ENCODE data around the gene ZC2HC1C. TPM values are rescaled to one million over a fixed set of nuclear protein-coding genes. Genes with fewer than 3 reads are reported as not detected.
A peak's percentile ranks its signal among the peaks of the same experiment; 100 is the strongest.
"Not testable (repeated sequence)": the region's sequence is repeated elsewhere in the genome, so short reads cannot be mapped to it uniquely, and the experiment has no call there.

The ZC2HC1C gene
- total RNA-seq, 2 experiments from 2014 or later = 2.8 to 2.9 TPM

GRCh38 chr14:75063491-75064204, 5.8 kb upstream of the ZC2HC1C start, which contains the start of gene ACYP1:
ACYP1 (minus strand) TSS chr14:75064024; CDS start chr14:75063553, 471 bp downstream.
- H3K27me3 Mint-ChIP-seq = no peaks in the 10 kb centered on the region
- ATAC-seq (peak; percentile 99), DNase-seq (peak; percentile 95)
- H3K27ac Mint-ChIP-seq = peak within 1 kb of the TSS; percentile 98
- CTCF ChIA-PET = interaction anchor here (0.8 to 5.0 kb wide), 13 partner anchors 12 to 239 kb away, joined by 3 to 20 read pairs (median 4); partner anchors contain the start of genes EIF2B2 and MLH3
- H3K4me3 Mint-ChIP-seq = peak within 1 kb of the TSS; percentile 100
- peaks cover 46% of the 10 kb centered on the region for H3K4me1 Mint-ChIP-seq
- peaks cover 22% of the 10 kb centered on the region for H3K36me3 Mint-ChIP-seq
- no peaks in the 10 kb centered on the region for H3K9me3 Mint-ChIP-seq (ENCODE audit: low read depth)

GRCh38 chr14:75064205-75064567, 5.3 kb upstream of the ZC2HC1C start:
- Mint-ChIP-seq H3K36me3 (peaks cover 20% of the 10 kb centered on the region), H3K27ac (peak overlapping the region; percentile 98), H3K4me1 (peaks cover 46% of the 10 kb centered on the region), H3K9me3 (ENCODE audit: low read depth) (no peaks in the 10 kb centered on the region), H3K4me3 (peak overlapping the region; percentile 100), H3K27me3 (no peaks in the 10 kb centered on the region)
- no peak for DNase-seq
- CTCF ChIA-PET = interaction anchor here (0.8 to 5.0 kb wide), 14 partner anchors 12 to 453 kb away, joined by 3 to 20 read pairs (median 4); partner anchors contain the start of genes EIF2B2 and MLH3
- ATAC-seq = no peak

- H3K27me3 Mint-ChIP-seq = no peaks in the 10 kb centered on the region
- H3K27ac Mint-ChIP-seq = no peak overlapping the region
- CTCF ChIA-PET = interaction anchor here (1.8 to 2.3 kb wide), 2 partner anchors 121 to 206 kb away, joined by 5 to 9 read pairs; no protein-coding TSS in a partner anchor
Observed at GRCh38 chr14:75066691-75067090, 2.8 kb upstream of the ZC2HC1C start.

GRCh38 chr14:75067212-75067611, 2.2 kb upstream of the ZC2HC1C start:
- peaks cover 26% of the 10 kb centered on the region for H3K4me1 Mint-ChIP-seq
- H3K9me3 Mint-ChIP-seq (ENCODE audit: low read depth) = no peaks in the 10 kb centered on the region
- peaks cover 2% of the 10 kb centered on the region for H3K36me3 Mint-ChIP-seq
- H3K4me3 Mint-ChIP-seq = no peak overlapping the region
- ATAC-seq (no peak), DNase-seq (no peak)
- no peaks in the 10 kb centered on the region for H3K27me3 Mint-ChIP-seq
- H3K27ac Mint-ChIP-seq = no peak overlapping the region
- CTCF ChIA-PET = interaction anchor here (1.3 to 2.3 kb wide), 2 partner anchors 10 to 206 kb away, joined by 3 to 9 read pairs; no protein-coding TSS in a partner anchor

More at GRCh38 chr14:75066691-75067090, 2.8 kb upstream of the ZC2HC1C start:
- no peaks in the 10 kb centered on the region for H3K9me3 Mint-ChIP-seq (ENCODE audit: low read depth)
- DNase-seq = no peak
- peaks cover 29% of the 10 kb centered on the region for H3K4me1 Mint-ChIP-seq
- ATAC-seq = no peak
- H3K4me3 Mint-ChIP-seq = no peak overlapping the region
- peaks cover 2% of the 10 kb centered on the region for H3K36me3 Mint-ChIP-seq

GRCh38 chr14:75067765-75068164, 1.7 kb upstream of the ZC2HC1C start:
- H3K4me3 Mint-ChIP-seq; H3K27ac Mint-ChIP-seq; DNase-seq; H3K27me3 Mint-ChIP-seq; H3K36me3 Mint-ChIP-seq; H3K9me3 Mint-ChIP-seq (ENCODE audit: low read depth); ATAC-seq: not testable (repeated sequence)
- H3K4me1 Mint-ChIP-seq = peaks cover 22% of the 10 kb centered on the region
- CTCF ChIA-PET = interaction anchor here (1.3 to 2.3 kb wide), 3 partner anchors 11 to 207 kb away, joined by 3 to 9 read pairs (median 3); no protein-coding TSS in a partner anchor

- ATAC-seq = peak; percentile 4
- peaks cover 17% of the 10 kb centered on the region for H3K4me1 Mint-ChIP-seq
- peaks cover 2% of the 10 kb centered on the region for H3K36me3 Mint-ChIP-seq
- no peak overlapping the region for H3K27ac Mint-ChIP-seq
- H3K27me3 Mint-ChIP-seq = peaks cover 3% of the 10 kb centered on the region
- no peak overlapping the region for H3K4me3 Mint-ChIP-seq
- no peaks in the 10 kb centered on the region for H3K9me3 Mint-ChIP-seq (ENCODE audit: low read depth)
- no peak for DNase-seq
- CTCF ChIA-PET = interaction anchor here (1.2 to 2.3 kb wide), 5 partner anchors 12 to 207 kb away, joined by 3 to 9 read pairs (median 3); no protein-coding TSS in a partner anchor
Observed at GRCh38 chr14:75068294-75069120, 934 bp upstream of the ZC2HC1C start.

GRCh38 chr14:75069811-75070145, 337 bp downstream of the ZC2HC1C start:
- no peak overlapping the region for H3K27ac Mint-ChIP-seq
- no peak overlapping the region for H3K4me3 Mint-ChIP-seq
- CTCF ChIA-PET = interaction anchor here (0.6 to 1.6 kb wide), 6 partner anchors 16 to 516 kb away, joined by 3 to 7 read pairs (median 3); no protein-coding TSS in a partner anchor
- peaks cover 9% of the 10 kb centered on the region for H3K4me1 Mint-ChIP-seq
- ATAC-seq = no peak
- H3K9me3 Mint-ChIP-seq (ENCODE audit: low read depth) = no peaks in the 10 kb centered on the region
- no peaks in the 10 kb centered on the region for H3K36me3 Mint-ChIP-seq
- no peak for DNase-seq
- H3K27me3 Mint-ChIP-seq = peaks cover 3% of the 10 kb centered on the region

- DNase-seq (no peak), ATAC-seq (no peak)
- Mint-ChIP-seq H3K36me3 (no peaks in the 10 kb centered on the region), H3K27ac (no peak overlapping the region), H3K4me1 (peaks cover 4% of the 10 kb centered on the region), H3K27me3 (peaks cover 3% of the 10 kb centered on the region), H3K4me3 (no peak overlapping the region), H3K9me3 (ENCODE audit: low read depth) (no peaks in the 10 kb centered on the region)
- CTCF ChIA-PET = interaction anchor here (0.6 to 1.6 kb wide), 4 partner anchors 17 to 517 kb away, joined by 3 to 7 read pairs (median 5); no protein-coding TSS in a partner anchor
Observed at GRCh38 chr14:75070383-75070782, 942 bp downstream of the ZC2HC1C start.

- CTCF ChIA-PET = interaction anchor here (0.6 to 0.9 kb wide), 4 partner anchors 11 to 250 kb away, joined by 3 to 4 read pairs (median 3); no protein-coding TSS in a partner anchor
- H3K9me3 Mint-ChIP-seq (ENCODE audit: low read depth) = no peaks in the 10 kb centered on the region
- no peak overlapping the region for H3K27ac Mint-ChIP-seq
- H3K36me3 Mint-ChIP-seq = peaks cover 11% of the 10 kb centered on the region
- ATAC-seq = no peak
- H3K4me1 Mint-ChIP-seq = no peaks in the 10 kb centered on the region
- DNase-seq = no peak
- no peak overlapping the region for H3K4me3 Mint-ChIP-seq
- H3K27me3 Mint-ChIP-seq = peaks cover 3% of the 10 kb centered on the region
Observed at GRCh38 chr14:75077794-75078193, 8.4 kb downstream of the ZC2HC1C start.

- Mint-ChIP-seq H3K9me3 (ENCODE audit: low read depth) (no peaks in the 10 kb centered on the region), H3K4me3 (no peak overlapping the region), H3K27me3 (no peaks in the 10 kb centered on the region), H3K4me1 (no peaks in the 10 kb centered on the region), H3K36me3 (peaks cover 20% of the 10 kb centered on the region), H3K27ac (no peak overlapping the region)
- ATAC-seq (no peak), DNase-seq (no peak)
- CTCF ChIA-PET = interaction anchor here (0.7 to 2.5 kb wide), 3 partner anchors 9 to 137 kb away, joined by 3 to 7 read pairs (median 3); no protein-coding TSS in a partner anchor
Observed at GRCh38 chr14:75079521-75079920, 10.1 kb downstream of the ZC2HC1C start.

GRCh38 chr14:75081660-75082229, 12.3 kb downstream of the ZC2HC1C start:
- H3K27ac Mint-ChIP-seq = no peak overlapping the region
- DNase-seq = no peak
- no peak overlapping the region for H3K4me3 Mint-ChIP-seq
- ATAC-seq = no peak
- no peaks in the 10 kb centered on the region for H3K4me1 Mint-ChIP-seq
- H3K36me3 Mint-ChIP-seq = peaks cover 31% of the 10 kb centered on the region
- CTCF ChIA-PET = interaction anchor here (1.7 to 1.9 kb wide), 2 partner anchors 44 to 140 kb away, joined by 3 to 5 read pairs; no protein-coding TSS in a partner anchor
- H3K27me3 Mint-ChIP-seq = no peaks in the 10 kb centered on the region
- no peaks in the 10 kb centered on the region for H3K9me3 Mint-ChIP-seq (ENCODE audit: low read depth)

GRCh38 chr14:75083271-75083670, 13.8 kb downstream of the ZC2HC1C start:
- H3K36me3 Mint-ChIP-seq = peaks cover 38% of the 10 kb centered on the region
- DNase-seq (no peak), ATAC-seq (no peak)
- no peaks in the 10 kb centered on the region for H3K4me1 Mint-ChIP-seq
- no peaks in the 10 kb centered on the region for H3K27me3 Mint-ChIP-seq
- CTCF ChIA-PET = interaction anchor here (1.0 to 1.9 kb wide), 5 partner anchors 19 to 222 kb away, joined by 3 to 5 read pairs (median 3); partner anchors contain the start of gene ACYP1
- no peaks in the 10 kb centered on the region for H3K9me3 Mint-ChIP-seq (ENCODE audit: low read depth)
- no peak overlapping the region for H3K4me3 Mint-ChIP-seq
- H3K27ac Mint-ChIP-seq = no peak overlapping the region

Data from activated CD8-positive, alpha-beta memory T cell treated with anti-CD3 and anti-CD28 coated beads, Interleukin-2, amount 10 ng/mL, durations not matched to agents 7 days and 5 days (primary cell).